A172 (cell line): Measurements from ENCODE around the gene C20orf144. TPM values are rescaled to one million over a fixed set of nuclear protein-coding genes. Genes with fewer than 3 reads are reported as not detected.

Experiments used
- DNase-seq: peaks from one replicate; pipeline ENCODE4 v3.0.0-alpha.2; 2015; ENCODE audit warnings: low spot score
- total RNA-seq: library from RNA; depleted of rRNA; stranded (reverse); fragments of >200 nt; shearing (Covaris generic); gene quantifications from 2 replicates; pipeline ENCODE4 v1.2.3, GENCODE V29; 2014

The C20orf144 gene
- total RNA-seq, 1 experiment from 2014 or later = not detected

- no peak for DNase-seq
Measured at GRCh38 chr20:33664762-33665144, 2.6 kb downstream of the C20orf144 start.

- no peak for DNase-seq
Measured at GRCh38 chr20:33666293-33667244, 4.4 kb downstream of the C20orf144 start, which contains the start of gene ACTL10. ACTL10 (plus strand) TSS chr20:33666943; CDS start chr20:33667498, 555 bp downstream.

GRCh38 chr20:33667245-33667675 is 5.1 kb downstream of the C20orf144 start:
- DNase-seq = no peak

GRCh38 chr20:33667676-33668465 is 5.7 kb downstream of the C20orf144 start:
- DNase-seq = no peak

GRCh38 chr20:33668466-33669155 is 6.5 kb downstream of the C20orf144 start:
- no peak for DNase-seq

- DNase-seq = no peak
Measured at GRCh38 chr20:33669224-33669623, 7.1 kb downstream of the C20orf144 start.

- no peak for DNase-seq
Measured at GRCh38 chr20:33669873-33670640, 7.9 kb downstream of the C20orf144 start.

GRCh38 chr20:33670715-33671499 is 8.8 kb downstream of the C20orf144 start:
- DNase-seq = no peak

GRCh38 chr20:33671573-33672288 is 9.6 kb downstream of the C20orf144 start:
- no peak for DNase-seq

GRCh38 chr20:33672426-33673113 is 10.4 kb downstream of the C20orf144 start:
- DNase-seq = no peak

GRCh38 chr20:33673114-33673409 is 10.9 kb downstream of the C20orf144 start:
- DNase-seq = no peak

GRCh38 chr20:33673410-33674293 is 11.5 kb downstream of the C20orf144 start:
- peak; percentile 55 for DNase-seq

- DNase-seq = peak; percentile 52
Measured at GRCh38 chr20:33674294-33675135, 12.4 kb downstream of the C20orf144 start, which contains the start of gene NECAB3. NECAB3 (minus strand) TSS chr20:33674428; CDS start chr20:33674352, 76 bp downstream.

GRCh38 chr20:33675136-33675959 is 13.2 kb downstream of the C20orf144 start:
- DNase-seq = no peak

GRCh38 chr20:33676121-33676520 is 14.0 kb downstream of the C20orf144 start:
- DNase-seq = no peak
